ENCODE data around the gene GIMAP8.

GIMAP8 gene

GRCh38 chr7:150450491-150451001 is at the start of gene GIMAP8:
TSS of gene GIMAP8 (plus strand) at chr7:150450630. CDS start at chr7:150466699, 16,069 bp downstream.
- no peak for DNase-seq

- DNase-seq = no peak
These were observed 49.5 kb upstream of the GIMAP8 start for GRCh38 chr7:150400788-150401423.

GRCh38 chr7:150401424-150401790 is 49.0 kb upstream of the GIMAP8 start:
- DNase-seq = no peak

GRCh38 chr7:150401861-150402631 is 48.4 kb upstream of the GIMAP8 start:
- DNase-seq = no peak

- no peak for DNase-seq
These were observed 47.6 kb upstream of the GIMAP8 start for GRCh38 chr7:150402671-150403321.

GRCh38 chr7:150403376-150404171 is 46.9 kb upstream of the GIMAP8 start:
- no peak for DNase-seq

- DNase-seq = no peak
These were observed 46.1 kb upstream of the GIMAP8 start for GRCh38 chr7:150404172-150404804.

- DNase-seq = no peak
These were observed 45.4 kb upstream of the GIMAP8 start for GRCh38 chr7:150404805-150405583.

- no peak for DNase-seq
These were observed 44.7 kb upstream of the GIMAP8 start for GRCh38 chr7:150405584-150406311.

- no peak for DNase-seq
These were observed 44.2 kb upstream of the GIMAP8 start for GRCh38 chr7:150406312-150406566.

GRCh38 chr7:150406567-150407421 is 43.6 kb upstream of the GIMAP8 start:
- no peak for DNase-seq

GRCh38 chr7:150407588-150408392 is 42.6 kb upstream of the GIMAP8 start:
- DNase-seq = no peak

GRCh38 chr7:150408393-150409299 is 41.8 kb upstream of the GIMAP8 start:
- DNase-seq = no peak

- no peak for DNase-seq
These were observed 41.0 kb upstream of the GIMAP8 start for GRCh38 chr7:150409300-150410030.

- DNase-seq = no peak
These were observed 40.3 kb upstream of the GIMAP8 start for GRCh38 chr7:150410131-150410530.

- no peak for DNase-seq
These were observed 39.6 kb upstream of the GIMAP8 start for GRCh38 chr7:150410680-150411346.

GRCh38 chr7:150411606-150412005 is 38.8 kb upstream of the GIMAP8 start:
- DNase-seq = no peak

All from NCI-H187 treated with DMSO at 0.1 percent for 48 hours (cell line).